ENCODE measurements around the gene WEE2. TPM values are rescaled to one million over a fixed set of nuclear protein-coding genes. Genes with fewer than 3 reads are reported as not detected.
A peak's percentile ranks its signal among the peaks of the same experiment; 100 is the strongest.

Gene WEE2
- total and polyA plus RNA-seq, 4 experiments from 2014 or later, result not detected

DNA sequence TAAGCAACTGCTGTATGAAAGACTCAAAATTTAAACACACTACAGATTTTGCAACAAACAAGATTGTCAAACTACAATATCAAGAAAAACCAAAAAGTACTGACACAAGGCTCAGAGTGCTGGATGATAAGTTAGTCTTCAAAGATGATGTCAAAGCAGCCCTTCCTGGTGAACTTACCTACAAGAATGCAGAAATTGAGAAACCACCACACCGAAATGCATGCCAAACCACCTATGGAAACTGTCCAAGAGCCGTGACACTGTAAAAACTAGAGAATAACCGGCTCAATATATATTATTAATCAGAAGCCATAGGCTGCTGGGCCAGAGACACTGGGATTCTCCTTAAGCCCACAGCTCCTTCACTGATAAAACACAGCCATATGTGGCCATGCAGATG, 31.5 kb upstream of the WEE2 start:
- no peaks in the 10 kb centered on the region for H3K4me1 ChIP-seq (ENCODE audit: insufficient read depth, low read length)
- H3K27ac ChIP-seq (ENCODE audit: low read depth, low read length), result no peak overlapping the region
- peak overlapping the region in 2 of 7 donors; percentile 4 to 25 for H3K27ac Mint-ChIP-seq
- H3K4me3 ChIP-seq (ENCODE audit: low read length in 2 of 2), result no peak overlapping the region
- intact Hi-C loops (cut with micrococcal nuclease), result no loop called here
- H3K9me3 ChIP-seq (ENCODE audit: control insufficient read depth in 1 of 2, low read length in 2 of 2), result no peaks in the 10 kb centered on the region
- ChIA-PET POLR2A (ENCODE audit: partially characterized antibody) (no interaction called here), CTCF (ENCODE audit: partially characterized antibody) (no interaction called here)
- no peak for DNase-seq
- H3K27me3 ChIP-seq (ENCODE audit: insufficient read depth, low read length), result no peaks in the 10 kb centered on the region
- H3K36me3 Mint-ChIP-seq, result peaks cover 34 to 55% of the 10 kb centered on the region in 2 donors
- no peaks in the 10 kb centered on the region for H3K36me3 ChIP-seq (ENCODE audit: insufficient read depth, low read length)
- no peak overlapping the region for H3K4me3 Mint-ChIP-seq
- no peaks in the 10 kb centered on the region for H3K9me3 Mint-ChIP-seq
- H3K27me3 Mint-ChIP-seq, result no peaks in the 10 kb centered on the region
- H3K4me1 Mint-ChIP-seq, result peaks cover 0 to 6% (median 0%) of the 10 kb centered on the region in 4 donors

DNA sequence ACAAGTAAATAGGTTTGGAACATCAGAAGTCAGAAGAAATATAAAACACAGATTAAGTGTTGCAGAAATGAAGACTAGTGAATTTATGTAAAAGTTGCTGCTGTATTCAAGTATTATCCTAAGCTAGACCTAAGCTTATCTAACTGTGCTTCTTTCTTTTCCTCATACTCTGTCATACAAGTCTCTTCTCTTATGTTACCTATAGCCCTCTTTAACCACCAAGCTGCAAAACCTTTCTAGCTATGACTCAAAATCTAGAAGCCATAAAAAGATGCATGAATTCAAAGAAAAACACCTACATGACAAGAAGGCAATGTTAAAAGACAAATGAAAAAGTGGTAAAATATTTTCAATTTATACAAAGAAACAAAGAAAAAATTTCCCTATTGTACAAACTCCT, 29.1 kb upstream of the WEE2 start:
- H3K27me3 ChIP-seq (ENCODE audit: insufficient read depth, low read length), result no peaks in the 10 kb centered on the region
- Mint-ChIP-seq H3K4me1 (peaks cover 0 to 8% (median 0%) of the 10 kb centered on the region in 4 donors), H3K27me3 (no peaks in the 10 kb centered on the region), H3K27ac (peak overlapping the region in 1 of 7 donors; percentile 86), H3K9me3 (no peaks in the 10 kb centered on the region), H3K36me3 (peaks cover 41 to 52% of the 10 kb centered on the region in 2 donors), H3K4me3 (no peak overlapping the region)
- ChIA-PET POLR2A (ENCODE audit: partially characterized antibody) (no interaction called here), CTCF (ENCODE audit: partially characterized antibody) (no interaction called here)
- intact Hi-C loops (cut with micrococcal nuclease), result no loop called here
- no peak overlapping the region for H3K4me3 ChIP-seq (ENCODE audit: low read length in 2 of 2)
- no peak for DNase-seq
- H3K36me3 ChIP-seq (ENCODE audit: insufficient read depth, low read length), result no peaks in the 10 kb centered on the region
- no peaks in the 10 kb centered on the region for H3K4me1 ChIP-seq (ENCODE audit: insufficient read depth, low read length)
- no peaks in the 10 kb centered on the region for H3K9me3 ChIP-seq (ENCODE audit: control insufficient read depth in 1 of 2, low read length in 2 of 2)
- no peak overlapping the region for H3K27ac ChIP-seq (ENCODE audit: low read depth, low read length)

GRCh38 chr7:141685285-141686023, 22.7 kb upstream of the WEE2 start:
- DNase-seq, result no peak
- Histone ChIP-seq H3K4me1 (ENCODE audit: insufficient read depth, low read length) (no peaks in the 10 kb centered on the region), H3K4me3 (ENCODE audit: low read length in 2 of 2) (no peak overlapping the region), H3K27ac (ENCODE audit: low read depth, low read length) (no peak overlapping the region), H3K9me3 (ENCODE audit: control insufficient read depth in 1 of 2, low read length in 2 of 2) (no peaks in the 10 kb centered on the region), H3K27me3 (ENCODE audit: insufficient read depth, low read length) (no peaks in the 10 kb centered on the region), H3K36me3 (ENCODE audit: insufficient read depth, low read length) (peaks cover 14% of the 10 kb centered on the region)
- Mint-ChIP-seq H3K4me1 (peaks cover 5 to 23% (median 13%) of the 10 kb centered on the region in 4 donors), H3K27me3 (no peaks in the 10 kb centered on the region), H3K4me3 (no peak overlapping the region), H3K27ac (peak overlapping the region in 1 of 7 donors; percentile 43), H3K36me3 (peaks cover 52 to 57% of the 10 kb centered on the region in 2 donors), H3K9me3 (no peaks in the 10 kb centered on the region)
- intact Hi-C loops (cut with micrococcal nuclease), result no loop called here
- ChIA-PET CTCF (ENCODE audit: partially characterized antibody) (interaction anchor here (1.3 to 1.4 kb wide), 3 partner anchors 23 to 52 kb away, joined by 3 to 5 read pairs (median 3); partner anchors contain the start of gene WEE2), POLR2A (ENCODE audit: partially characterized antibody) (interaction anchor here (1.6 kb wide), 1 partner anchor 52 kb away, joined by 3 read pairs; the partner anchor contains the start of gene SSBP1)

GRCh38 chr7:141686074-141686473, 22.1 kb upstream of the WEE2 start:
- POLR2A ChIA-PET (ENCODE audit: partially characterized antibody), result interaction anchor here (1.6 kb wide), 1 partner anchor 52 kb away, joined by 3 read pairs; the partner anchor contains the start of gene SSBP1
- H3K27ac Mint-ChIP-seq, result peak overlapping the region in 1 of 7 donors; percentile 48
- intact Hi-C loops (cut with micrococcal nuclease), result no loop called here

GRCh38 chr7:141686670-141687069, 21.5 kb upstream of the WEE2 start:
- H3K27me3 Mint-ChIP-seq, result no peaks in the 10 kb centered on the region
- Histone ChIP-seq H3K27me3 (ENCODE audit: insufficient read depth, low read length) (no peaks in the 10 kb centered on the region), H3K4me1 (ENCODE audit: insufficient read depth, low read length) (no peaks in the 10 kb centered on the region), H3K36me3 (ENCODE audit: insufficient read depth, low read length) (peaks cover 14% of the 10 kb centered on the region), H3K9me3 (ENCODE audit: control insufficient read depth in 1 of 2, low read length in 2 of 2) (no peaks in the 10 kb centered on the region), H3K4me3 (ENCODE audit: low read length in 2 of 2) (no peak overlapping the region), H3K27ac (ENCODE audit: low read depth, low read length) (no peak overlapping the region)
- ChIA-PET POLR2A (ENCODE audit: partially characterized antibody) (interaction anchor here (1.6 kb wide), 1 partner anchor 51 kb away, joined by 3 read pairs; the partner anchor contains the start of gene SSBP1), CTCF (ENCODE audit: partially characterized antibody) (interaction anchor here (1.2 to 1.4 kb wide), 3 partner anchors 16 to 26 kb away, joined by 3 to 5 read pairs (median 5); partner anchors contain the start of gene WEE2)
- peak overlapping the region in 2 of 7 donors; percentile 1 to 11 for H3K27ac Mint-ChIP-seq
- H3K36me3 Mint-ChIP-seq, result peaks cover 40 to 45% of the 10 kb centered on the region in 2 donors
- H3K4me1 Mint-ChIP-seq, result peaks cover 7 to 22% (median 14%) of the 10 kb centered on the region in 4 donors
- DNase-seq, result no peak
- H3K4me3 Mint-ChIP-seq, result no peak overlapping the region
- H3K9me3 Mint-ChIP-seq, result no peaks in the 10 kb centered on the region
- intact Hi-C loops (cut with micrococcal nuclease), result no loop called here

More at GRCh38 chr7:141686074-141686473, 22.1 kb upstream of the WEE2 start:
- DNase-seq, result no peak
- Mint-ChIP-seq H3K4me1 (peaks cover 7 to 22% (median 14%) of the 10 kb centered on the region in 4 donors), H3K4me3 (no peak overlapping the region), H3K27me3 (no peaks in the 10 kb centered on the region), H3K9me3 (no peaks in the 10 kb centered on the region), H3K36me3 (peaks cover 46 to 51% of the 10 kb centered on the region in 2 donors)
- no peaks in the 10 kb centered on the region for H3K9me3 ChIP-seq (ENCODE audit: control insufficient read depth in 1 of 2, low read length in 2 of 2)
- CTCF ChIA-PET (ENCODE audit: partially characterized antibody), result interaction anchor here (1.3 to 1.4 kb wide), 3 partner anchors 23 to 52 kb away, joined by 3 to 5 read pairs (median 3); partner anchors contain the start of gene WEE2
- H3K27ac ChIP-seq (ENCODE audit: low read depth, low read length), result no peak overlapping the region
- H3K4me1 ChIP-seq (ENCODE audit: insufficient read depth, low read length), result no peaks in the 10 kb centered on the region
- no peaks in the 10 kb centered on the region for H3K27me3 ChIP-seq (ENCODE audit: insufficient read depth, low read length)
- H3K36me3 ChIP-seq (ENCODE audit: insufficient read depth, low read length), result peaks cover 14% of the 10 kb centered on the region
- no peak overlapping the region for H3K4me3 ChIP-seq (ENCODE audit: low read length in 2 of 2)

DNA sequence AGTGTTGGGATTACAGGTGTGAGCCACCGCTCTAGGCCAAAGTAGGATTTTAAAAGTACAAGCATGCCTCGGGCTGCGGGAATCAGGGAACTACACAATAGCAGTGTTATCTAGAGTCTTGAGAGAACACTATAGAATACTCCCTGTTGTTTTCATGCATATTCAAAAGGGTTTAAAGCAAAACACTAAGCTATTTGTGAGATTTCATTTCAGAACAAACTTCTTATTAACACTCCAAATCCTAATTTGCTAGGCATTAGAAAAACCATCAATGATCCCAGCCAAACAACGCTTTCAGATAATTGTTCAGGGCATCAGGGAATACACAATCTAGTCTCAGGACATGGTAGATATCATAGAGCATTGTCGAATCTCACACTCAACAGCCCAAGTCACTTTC, 20.1 kb upstream of the WEE2 start:
- Mint-ChIP-seq H3K4me1 (peaks cover 17 to 29% (median 19%) of the 10 kb centered on the region in 4 donors), H3K4me3 (no peak overlapping the region), H3K27ac (peak overlapping the region in 1 of 7 donors; percentile 11), H3K36me3 (peaks cover 30 to 35% of the 10 kb centered on the region in 2 donors), H3K27me3 (no peaks in the 10 kb centered on the region), H3K9me3 (no peaks in the 10 kb centered on the region)
- ChIA-PET CTCF (ENCODE audit: partially characterized antibody) (interaction anchor here (1.2 kb wide), 1 partner anchor 15 kb away, joined by 5 read pairs; no protein-coding TSS in a partner anchor), POLR2A (ENCODE audit: partially characterized antibody) (interaction anchor here (1.3 kb wide), 1 partner anchor 13 kb away, joined by 4 read pairs; no protein-coding TSS in a partner anchor)
- Histone ChIP-seq H3K4me3 (ENCODE audit: low read length in 2 of 2) (no peak overlapping the region), H3K27me3 (ENCODE audit: insufficient read depth, low read length) (no peaks in the 10 kb centered on the region), H3K27ac (ENCODE audit: low read depth, low read length) (no peak overlapping the region), H3K9me3 (ENCODE audit: control insufficient read depth in 1 of 2, low read length in 2 of 2) (no peaks in the 10 kb centered on the region), H3K4me1 (ENCODE audit: insufficient read depth, low read length) (no peaks in the 10 kb centered on the region), H3K36me3 (ENCODE audit: insufficient read depth, low read length) (peaks cover 14% of the 10 kb centered on the region)
- no peak for DNase-seq
- intact Hi-C loops (cut with micrococcal nuclease), result no loop called here

Data from CD4-positive, alpha-beta memory T cell (primary cell).